Measurements from ENCODE around the gene RPN2. TPM values are rescaled to one million over a fixed set of nuclear protein-coding genes. Genes with fewer than 3 reads are reported as not detected.

RPN2 gene
- total RNA-seq, 2 experiments from 2014 or later = 102 to 104 TPM

- Mint-ChIP-seq H3K9me3 (no peaks in the 10 kb centered on the region), H3K27me3 (ENCODE audit: low read depth) (no peaks in the 10 kb centered on the region), H3K36me3 (ENCODE audit: low read depth) (peaks cover 26% of the 10 kb centered on the region), H3K27ac (no peak overlapping the region), H3K4me3 (no peak overlapping the region), H3K4me1 (ENCODE audit: low read depth) (no peaks in the 10 kb centered on the region)
- DNase-seq = no peak
- CTCF ChIA-PET = interaction anchor here (1.4 kb wide), 1 partner anchor 28 kb away, joined by 6 read pairs; no protein-coding TSS in a partner anchor
- intact Hi-C loops (cut with micrococcal nuclease) = no loop called here
Measured at GRCh38 chr20:37223053-37223452, 43.9 kb downstream of the RPN2 start.

DNA sequence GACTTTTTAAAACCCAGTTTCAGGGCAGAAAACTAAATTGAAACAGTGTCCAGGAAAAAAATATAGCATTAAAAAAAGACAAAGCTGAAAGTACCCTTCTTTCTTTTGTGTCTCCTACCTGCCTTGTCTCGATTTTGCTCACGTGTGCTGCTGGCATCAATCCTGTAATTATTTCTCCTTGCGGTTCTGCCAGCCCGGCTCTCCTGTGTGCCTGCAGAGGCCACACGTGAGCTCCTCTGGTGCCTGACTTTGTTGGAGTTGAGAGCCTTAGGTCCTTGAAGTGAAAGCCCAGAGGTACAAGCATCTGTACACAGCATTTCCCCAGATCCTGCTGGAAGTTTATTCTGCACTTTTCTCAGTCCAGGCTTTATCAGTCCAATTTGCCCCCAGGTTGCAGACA, 46.0 kb downstream of the RPN2 start:
- H3K4me3 Mint-ChIP-seq = no peak overlapping the region
- no peak overlapping the region for H3K27ac Mint-ChIP-seq
- CTCF ChIA-PET = no interaction called here
- intact Hi-C loops (cut with micrococcal nuclease) = no loop called here
- H3K9me3 Mint-ChIP-seq = no peaks in the 10 kb centered on the region
- H3K4me1 Mint-ChIP-seq (ENCODE audit: low read depth) = no peaks in the 10 kb centered on the region
- H3K36me3 Mint-ChIP-seq (ENCODE audit: low read depth) = peaks cover 38% of the 10 kb centered on the region
- no peak for DNase-seq
- H3K27me3 Mint-ChIP-seq (ENCODE audit: low read depth) = no peaks in the 10 kb centered on the region

DNA sequence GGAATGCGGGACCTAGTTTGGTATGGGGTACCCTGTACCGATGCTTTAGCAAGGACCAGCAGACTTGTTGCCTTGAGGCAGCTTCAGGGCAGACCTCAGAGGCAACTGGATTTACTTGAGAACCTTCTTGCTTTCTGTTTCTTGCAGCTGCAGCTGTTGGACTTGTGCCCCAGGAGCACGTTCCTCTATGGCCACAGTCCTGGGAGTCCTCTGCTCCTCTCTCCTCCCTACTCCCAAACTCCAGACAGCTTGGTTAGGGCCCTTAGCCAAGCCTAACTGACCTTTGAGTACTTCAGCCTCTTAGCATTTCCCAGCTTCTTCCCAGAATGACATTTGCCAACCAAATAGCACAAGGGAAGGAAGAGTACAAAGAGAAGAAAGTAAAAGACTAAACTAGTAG, 47.8 kb downstream of the RPN2 start:
- H3K27me3 Mint-ChIP-seq (ENCODE audit: low read depth) = no peaks in the 10 kb centered on the region
- DNase-seq = no peak
- intact Hi-C loops (cut with micrococcal nuclease) = no loop called here

DNA sequence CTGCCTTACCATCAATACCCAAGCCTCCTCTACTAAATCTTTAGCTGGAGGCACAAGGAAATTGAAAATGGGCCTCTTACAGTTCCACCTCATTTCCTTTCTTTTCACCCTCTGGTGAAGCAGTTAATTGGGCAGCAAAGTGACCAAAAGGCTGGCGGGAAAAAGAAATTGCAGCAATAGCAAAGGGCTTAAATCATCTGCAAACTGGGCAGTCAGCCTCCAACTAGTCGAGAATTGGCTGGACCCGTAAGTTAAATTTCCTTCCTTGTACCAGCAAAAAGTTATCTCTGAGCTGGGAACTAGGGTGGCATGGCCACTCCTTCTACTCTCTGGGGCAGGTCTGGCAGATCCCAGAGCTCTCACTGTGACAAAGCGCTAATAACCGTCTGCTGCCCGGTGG, 49.0 kb downstream of the RPN2 start:
- Mint-ChIP-seq H3K36me3 (ENCODE audit: low read depth) (peaks cover 50% of the 10 kb centered on the region), H3K4me1 (ENCODE audit: low read depth) (no peaks in the 10 kb centered on the region), H3K27ac (no peak overlapping the region), H3K4me3 (no peak overlapping the region), H3K9me3 (no peaks in the 10 kb centered on the region), H3K27me3 (ENCODE audit: low read depth) (no peaks in the 10 kb centered on the region)
- intact Hi-C loops (cut with micrococcal nuclease) = no loop called here
- DNase-seq = no peak
- CTCF ChIA-PET = no interaction called here

More for the DNA sequence above, 47.8 kb downstream of the RPN2 start:
- Mint-ChIP-seq H3K36me3 (ENCODE audit: low read depth) (peaks cover 45% of the 10 kb centered on the region), H3K4me3 (no peak overlapping the region), H3K9me3 (no peaks in the 10 kb centered on the region), H3K4me1 (ENCODE audit: low read depth) (no peaks in the 10 kb centered on the region), H3K27ac (no peak overlapping the region)
- CTCF ChIA-PET = interaction anchor here (1.2 kb wide), 1 partner anchor 31 kb away, joined by 3 read pairs; no protein-coding TSS in a partner anchor

GRCh38 chr20:37228656-37229055, 49.5 kb downstream of the RPN2 start:
- no peak for DNase-seq
- CTCF ChIA-PET = no interaction called here
- Mint-ChIP-seq H3K36me3 (ENCODE audit: low read depth) (peaks cover 48% of the 10 kb centered on the region), H3K9me3 (no peaks in the 10 kb centered on the region), H3K27me3 (ENCODE audit: low read depth) (no peaks in the 10 kb centered on the region), H3K4me1 (ENCODE audit: low read depth) (no peaks in the 10 kb centered on the region), H3K27ac (no peak overlapping the region), H3K4me3 (no peak overlapping the region)
- intact Hi-C loops (cut with micrococcal nuclease) = no loop called here

DNA sequence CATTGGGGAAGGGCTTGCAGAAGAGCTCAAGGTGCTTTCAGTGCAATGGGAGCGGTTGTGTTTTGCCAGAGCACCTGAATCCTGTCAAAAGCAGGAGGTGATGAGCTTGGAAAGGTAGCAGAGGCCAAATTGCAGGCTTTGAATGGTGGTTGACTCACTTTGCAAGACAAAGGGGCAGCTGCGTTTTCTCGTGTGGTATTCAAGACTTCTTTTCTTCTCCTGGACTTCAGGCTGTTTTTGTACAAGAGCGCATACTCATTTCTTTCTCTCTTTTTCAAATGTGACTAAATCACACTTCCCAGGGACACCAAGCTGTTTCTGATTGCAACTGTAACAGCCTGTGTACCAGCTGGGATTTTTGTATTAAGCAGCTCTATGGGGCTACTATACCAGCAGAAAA, 50.2 kb downstream of the RPN2 start:
- no peak overlapping the region for H3K4me3 Mint-ChIP-seq
- DNase-seq = no peak
- intact Hi-C loops (cut with micrococcal nuclease) = no loop called here
- CTCF ChIA-PET = interaction anchor here (0.5 kb wide), 1 partner anchor 18 kb away, joined by 4 read pairs; no protein-coding TSS in a partner anchor
- H3K36me3 Mint-ChIP-seq (ENCODE audit: low read depth) = peaks cover 45% of the 10 kb centered on the region
- no peaks in the 10 kb centered on the region for H3K27me3 Mint-ChIP-seq (ENCODE audit: low read depth)
- no peak overlapping the region for H3K27ac Mint-ChIP-seq
- H3K4me1 Mint-ChIP-seq (ENCODE audit: low read depth) = no peaks in the 10 kb centered on the region
- no peaks in the 10 kb centered on the region for H3K9me3 Mint-ChIP-seq

- Mint-ChIP-seq H3K27ac (no peak overlapping the region), H3K36me3 (ENCODE audit: low read depth) (peaks cover 50% of the 10 kb centered on the region)
Measured at GRCh38 chr20:37230200-37230599, 51.1 kb downstream of the RPN2 start.

GRCh38 chr20:37231947-37232630, 53.0 kb downstream of the RPN2 start:
- Mint-ChIP-seq H3K4me1 (ENCODE audit: low read depth) (no peaks in the 10 kb centered on the region), H3K9me3 (no peaks in the 10 kb centered on the region), H3K4me3 (no peak overlapping the region), H3K36me3 (ENCODE audit: low read depth) (peaks cover 53% of the 10 kb centered on the region), H3K27ac (no peak overlapping the region), H3K27me3 (ENCODE audit: low read depth) (no peaks in the 10 kb centered on the region)
- DNase-seq = no peak
- CTCF ChIA-PET = interaction anchor here (0.6 kb wide), 1 partner anchor 302 kb away, joined by 3 read pairs; no protein-coding TSS in a partner anchor
- intact Hi-C loops (cut with micrococcal nuclease) = no loop called here

More at GRCh38 chr20:37230200-37230599, 51.1 kb downstream of the RPN2 start:
- Mint-ChIP-seq H3K27me3 (ENCODE audit: low read depth) (no peaks in the 10 kb centered on the region), H3K4me1 (ENCODE audit: low read depth) (no peaks in the 10 kb centered on the region), H3K9me3 (no peaks in the 10 kb centered on the region), H3K4me3 (no peak overlapping the region)
- DNase-seq = no peak
- intact Hi-C loops (cut with micrococcal nuclease) = no loop called here
- CTCF ChIA-PET = no interaction called here

DNA sequence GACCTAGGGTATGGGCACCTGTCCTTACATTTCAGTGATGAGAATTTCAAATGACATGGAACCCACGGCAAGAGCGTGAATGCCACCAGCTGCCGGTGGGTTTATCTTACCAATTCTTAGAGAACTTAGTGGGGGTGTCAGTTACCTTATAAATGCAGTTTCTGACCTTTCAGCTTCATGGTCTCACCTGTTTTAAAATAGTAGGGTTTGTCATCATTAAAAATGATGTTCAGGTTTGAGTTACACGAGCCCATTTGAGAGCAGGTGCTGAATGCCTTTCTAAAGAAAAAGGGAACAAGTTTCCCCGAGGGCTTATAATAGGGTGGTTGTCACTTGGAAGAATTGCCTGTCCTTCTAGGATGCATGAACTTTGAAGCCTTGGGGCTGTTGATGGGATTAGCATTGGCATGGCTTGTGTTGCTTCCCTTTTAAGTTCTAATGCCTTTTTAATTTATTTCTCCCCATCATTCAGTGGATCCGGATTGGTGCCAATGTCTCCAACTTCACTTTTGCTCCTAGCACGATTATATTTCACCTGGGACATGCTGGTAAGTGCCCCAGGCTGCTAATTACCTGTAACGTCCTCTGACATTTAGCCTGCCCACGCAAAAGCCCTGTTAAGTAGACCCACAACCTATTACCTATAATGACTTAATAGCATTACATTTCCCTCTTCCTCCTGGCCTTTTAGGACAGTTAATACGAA, 54.6 kb downstream of the RPN2 start:
- H3K36me3 Mint-ChIP-seq (ENCODE audit: low read depth) = peaks cover 44% of the 10 kb centered on the region
- H3K9me3 Mint-ChIP-seq = no peaks in the 10 kb centered on the region
- H3K27ac Mint-ChIP-seq = no peak overlapping the region
- no peaks in the 10 kb centered on the region for H3K4me1 Mint-ChIP-seq (ENCODE audit: low read depth)
- DNase-seq = no peak
- H3K4me3 Mint-ChIP-seq = no peak overlapping the region
- intact Hi-C loops (cut with micrococcal nuclease) = no loop called here
- CTCF ChIA-PET = no interaction called here
- H3K27me3 Mint-ChIP-seq (ENCODE audit: low read depth) = no peaks in the 10 kb centered on the region

DNA sequence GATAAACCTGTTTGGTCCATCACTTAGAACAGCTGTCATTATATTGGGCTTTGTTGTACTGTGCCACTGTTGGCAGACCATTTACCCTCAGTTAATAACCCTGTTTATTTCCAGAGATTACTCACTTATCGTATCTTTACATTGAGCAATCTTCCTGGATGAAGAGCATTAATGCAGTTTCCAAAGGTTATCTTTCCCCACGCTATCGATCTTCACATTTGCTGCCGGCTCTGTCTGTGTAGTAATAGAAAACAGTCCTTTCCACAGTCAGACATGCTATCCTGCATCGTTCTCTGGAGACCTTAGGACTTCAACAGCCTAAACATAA, 55.1 kb downstream of the RPN2 start:
- no peak overlapping the region for H3K27ac Mint-ChIP-seq
- H3K9me3 Mint-ChIP-seq = no peaks in the 10 kb centered on the region
- no peak for DNase-seq
- no peaks in the 10 kb centered on the region for H3K4me1 Mint-ChIP-seq (ENCODE audit: low read depth)
- H3K36me3 Mint-ChIP-seq (ENCODE audit: low read depth) = peaks cover 45% of the 10 kb centered on the region
- CTCF ChIA-PET = no interaction called here
- no peaks in the 10 kb centered on the region for H3K27me3 Mint-ChIP-seq (ENCODE audit: low read depth)
- intact Hi-C loops (cut with micrococcal nuclease) = no loop called here
- no peak overlapping the region for H3K4me3 Mint-ChIP-seq

DNA sequence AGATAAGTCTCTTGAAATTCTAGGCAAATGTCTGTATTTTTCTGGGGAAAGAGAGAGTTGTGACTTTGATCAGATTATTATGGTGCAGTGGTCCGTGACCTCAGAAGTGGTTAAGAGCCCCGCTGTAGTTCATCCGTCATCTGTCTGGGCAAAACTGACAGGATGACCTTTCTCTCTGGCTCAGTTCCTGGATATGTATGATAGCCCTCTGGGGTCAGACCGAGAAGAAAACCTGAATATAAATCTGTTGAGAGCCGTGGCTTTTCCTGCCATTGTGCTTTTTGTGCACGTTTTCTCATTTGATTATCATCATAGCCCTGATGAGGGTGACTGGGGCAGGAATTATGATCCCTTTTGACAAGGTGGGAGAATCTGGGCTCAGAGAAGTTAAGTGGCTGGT, 55.9 kb downstream of the RPN2 start:
- DNase-seq = no peak
- intact Hi-C loops (cut with micrococcal nuclease) = no loop called here
- Mint-ChIP-seq H3K36me3 (ENCODE audit: low read depth) (peaks cover 42% of the 10 kb centered on the region), H3K27me3 (ENCODE audit: low read depth) (no peaks in the 10 kb centered on the region), H3K4me1 (ENCODE audit: low read depth) (no peaks in the 10 kb centered on the region), H3K4me3 (no peak overlapping the region), H3K9me3 (no peaks in the 10 kb centered on the region), H3K27ac (no peak overlapping the region)
- CTCF ChIA-PET = interaction anchor here (1.0 kb wide), 1 partner anchor 45 kb away, joined by 3 read pairs; no protein-coding TSS in a partner anchor

GRCh38 chr20:37236462-37236861, 57.3 kb downstream of the RPN2 start:
- Mint-ChIP-seq H3K27ac (no peak overlapping the region), H3K27me3 (ENCODE audit: low read depth) (no peaks in the 10 kb centered on the region), H3K4me3 (no peak overlapping the region), H3K9me3 (no peaks in the 10 kb centered on the region), H3K4me1 (ENCODE audit: low read depth) (no peaks in the 10 kb centered on the region), H3K36me3 (ENCODE audit: low read depth) (peaks cover 38% of the 10 kb centered on the region)
- intact Hi-C loops (cut with micrococcal nuclease) = no loop called here
- no peak for DNase-seq
- CTCF ChIA-PET = interaction anchor here (0.7 kb wide), 1 partner anchor 228 kb away, joined by 3 read pairs; no protein-coding TSS in a partner anchor

DNA sequence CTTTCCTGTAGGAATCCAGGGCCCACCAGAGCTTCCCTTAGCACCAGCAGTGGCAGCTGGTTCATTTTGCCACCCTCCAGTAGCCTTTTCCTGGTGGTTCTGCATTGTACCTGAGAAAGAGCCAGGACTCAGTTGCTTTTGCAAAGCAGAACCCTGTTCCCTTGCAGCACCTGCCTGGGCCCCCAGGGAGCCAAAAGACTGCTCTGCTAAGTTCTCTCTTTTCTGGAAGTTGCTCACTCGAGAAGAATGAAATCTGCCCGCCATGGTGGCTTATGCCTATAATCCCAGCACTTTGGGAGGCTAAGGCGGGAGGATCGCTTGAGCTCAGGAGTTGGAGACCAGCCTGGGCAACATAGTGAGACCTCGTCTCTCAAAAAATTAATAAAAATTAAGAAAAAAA, 58.5 kb downstream of the RPN2 start:
- DNase-seq = no peak
- Mint-ChIP-seq H3K9me3 (no peaks in the 10 kb centered on the region), H3K4me1 (ENCODE audit: low read depth) (no peaks in the 10 kb centered on the region), H3K27me3 (ENCODE audit: low read depth) (no peaks in the 10 kb centered on the region), H3K36me3 (ENCODE audit: low read depth) (peaks cover 38% of the 10 kb centered on the region), H3K4me3 (no peak overlapping the region), H3K27ac (no peak overlapping the region)
- CTCF ChIA-PET = interaction anchor here (0.6 kb wide), 1 partner anchor 296 kb away, joined by 3 read pairs; no protein-coding TSS in a partner anchor
- intact Hi-C loops (cut with micrococcal nuclease) = no loop called here

Measured in activated naive CD4-positive, alpha-beta T cell treated with anti-CD3 and anti-CD28 coated beads for 36 hours (primary cell).